ENCODE results near the gene LRRC27.

DNA sequence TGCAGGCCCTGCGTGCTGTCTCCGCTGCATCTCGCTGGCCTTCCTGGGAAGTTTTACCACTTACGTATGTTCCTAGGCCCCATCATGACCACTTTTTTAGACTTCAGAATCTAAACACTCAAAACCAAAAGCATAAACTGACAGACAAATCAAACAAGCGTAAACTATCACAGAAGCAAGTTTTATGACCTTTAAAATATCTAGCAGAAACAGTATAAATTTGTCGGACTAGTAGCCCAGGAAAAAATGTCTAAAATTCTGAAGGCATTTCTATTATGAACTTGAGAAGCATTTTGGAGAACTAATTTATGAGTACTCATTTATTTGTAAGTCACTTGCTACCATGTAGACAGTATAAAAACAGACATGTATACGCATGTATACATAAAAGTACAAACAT is 10.6 kb downstream of the LRRC27 start:
- no peak for TF ChIP-seq EP300 (IDR thresholded peaks at IDR 0.05)
- TF ChIP-seq, protein P1, sequence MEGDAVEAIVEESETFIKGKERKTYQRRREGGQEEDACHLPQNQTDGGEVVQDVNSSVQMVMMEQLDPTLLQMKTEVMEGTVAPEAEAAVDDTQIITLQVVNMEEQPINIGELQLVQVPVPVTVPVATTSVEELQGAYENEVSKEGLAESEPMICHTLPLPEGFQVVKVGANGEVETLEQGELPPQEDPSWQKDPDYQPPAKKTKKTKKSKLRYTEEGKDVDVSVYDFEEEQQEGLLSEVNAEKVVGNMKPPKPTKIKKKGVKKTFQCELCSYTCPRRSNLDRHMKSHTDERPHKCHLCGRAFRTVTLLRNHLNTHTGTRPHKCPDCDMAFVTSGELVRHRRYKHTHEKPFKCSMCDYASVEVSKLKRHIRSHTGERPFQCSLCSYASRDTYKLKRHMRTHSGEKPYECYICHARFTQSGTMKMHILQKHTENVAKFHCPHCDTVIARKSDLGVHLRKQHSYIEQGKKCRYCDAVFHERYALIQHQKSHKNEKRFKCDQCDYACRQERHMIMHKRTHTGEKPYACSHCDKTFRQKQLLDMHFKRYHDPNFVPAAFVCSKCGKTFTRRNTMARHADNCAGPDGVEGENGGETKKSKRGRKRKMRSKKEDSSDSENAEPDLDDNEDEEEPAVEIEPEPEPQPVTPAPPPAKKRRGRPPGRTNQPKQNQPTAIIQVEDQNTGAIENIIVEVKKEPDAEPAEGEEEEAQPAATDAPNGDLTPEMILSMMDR (IDR thresholded peaks at IDR 0.05) = no peak
- no peak for TF ChIP-seq POLR2AphosphoS5 (IDR thresholded peaks at IDR 0.05)
